KOPT-K1 (cell line): ENCODE results near the gene UBA7.

Experiments used
- H3K27ac ChIP-seq: fragments of 200-600 bp; sonication (generic); 2 replicates; pipeline ENCODE4 v1.5.1; 2016; ENCODE audit warnings: antibody characterized with exemption, mild to moderate bottlenecking, low read depth, low read length; ENCODE audit not compliant: poor library complexity, severe bottlenecking
- H3K36me3 ChIP-seq: fragments of 200-600 bp; sonication (generic); 2 replicates; pipeline ENCODE4 v1.5.1; 2017; ENCODE audit warnings: antibody characterized with exemption, mild to moderate bottlenecking, low read length, moderate library complexity; ENCODE audit not compliant: insufficient read depth
- H3K9me3 ChIP-seq: fragments of 200-600 bp; sonication (generic); 2 replicates; pipeline ENCODE4 v1.5.1; 2017; ENCODE audit warnings: antibody characterized with exemption, low read length, mild to moderate bottlenecking; ENCODE audit not compliant: insufficient read depth, poor library complexity, severe bottlenecking

Gene UBA7

GRCh38 chr3:49813497-49814174, at the start of gene UBA7:
TSS of gene UBA7 (minus strand) at chr3:49813953. CDS start at chr3:49813787, 166 bp downstream.
- Histone ChIP-seq H3K27ac (peak within 1 kb of the TSS; percentile 88), H3K9me3 (no peaks in the 10 kb centered on the region), H3K36me3 (peaks cover 38% of the 10 kb centered on the region; the same call in 1 of the 2 replicates)

DNA sequence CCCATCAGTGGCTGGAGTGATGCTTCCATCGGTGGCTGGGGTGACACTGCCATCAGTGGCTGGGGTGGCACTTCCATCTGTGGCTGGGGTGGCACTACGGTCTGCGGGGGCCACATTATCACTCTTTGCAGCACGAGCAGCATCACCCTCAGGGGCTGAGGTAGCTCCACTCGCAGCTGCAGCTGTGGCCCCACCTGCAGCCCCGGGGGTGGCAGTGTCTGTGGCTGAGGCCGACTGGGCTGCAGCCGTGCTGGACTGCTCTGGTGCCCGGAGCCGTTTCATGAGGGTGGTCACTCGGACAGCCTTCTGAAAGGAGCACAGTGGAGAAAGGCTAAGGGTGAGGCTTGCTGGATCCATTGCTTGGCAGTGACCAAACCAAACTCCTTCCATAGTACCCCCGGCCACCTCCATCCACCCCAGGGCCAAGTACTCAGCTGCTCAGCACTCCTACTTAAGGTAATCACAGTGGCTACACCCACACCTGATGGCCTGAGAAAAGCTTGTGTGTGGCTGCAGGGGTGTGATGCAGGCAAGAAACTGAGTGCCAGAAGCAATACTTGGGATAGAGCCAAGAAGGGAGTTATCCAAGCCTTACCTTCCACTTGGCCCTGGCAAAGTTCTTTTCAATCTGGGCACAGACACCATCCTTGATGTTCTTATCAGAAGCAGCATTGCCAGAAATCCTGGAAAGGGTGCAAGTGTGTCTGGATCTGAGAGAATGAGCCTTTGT, 46.0 kb upstream of the UBA7 start:
- Histone ChIP-seq H3K27ac (no peak overlapping the region), H3K9me3 (no peaks in the 10 kb centered on the region), H3K36me3 (no peaks in the 10 kb centered on the region)

DNA sequence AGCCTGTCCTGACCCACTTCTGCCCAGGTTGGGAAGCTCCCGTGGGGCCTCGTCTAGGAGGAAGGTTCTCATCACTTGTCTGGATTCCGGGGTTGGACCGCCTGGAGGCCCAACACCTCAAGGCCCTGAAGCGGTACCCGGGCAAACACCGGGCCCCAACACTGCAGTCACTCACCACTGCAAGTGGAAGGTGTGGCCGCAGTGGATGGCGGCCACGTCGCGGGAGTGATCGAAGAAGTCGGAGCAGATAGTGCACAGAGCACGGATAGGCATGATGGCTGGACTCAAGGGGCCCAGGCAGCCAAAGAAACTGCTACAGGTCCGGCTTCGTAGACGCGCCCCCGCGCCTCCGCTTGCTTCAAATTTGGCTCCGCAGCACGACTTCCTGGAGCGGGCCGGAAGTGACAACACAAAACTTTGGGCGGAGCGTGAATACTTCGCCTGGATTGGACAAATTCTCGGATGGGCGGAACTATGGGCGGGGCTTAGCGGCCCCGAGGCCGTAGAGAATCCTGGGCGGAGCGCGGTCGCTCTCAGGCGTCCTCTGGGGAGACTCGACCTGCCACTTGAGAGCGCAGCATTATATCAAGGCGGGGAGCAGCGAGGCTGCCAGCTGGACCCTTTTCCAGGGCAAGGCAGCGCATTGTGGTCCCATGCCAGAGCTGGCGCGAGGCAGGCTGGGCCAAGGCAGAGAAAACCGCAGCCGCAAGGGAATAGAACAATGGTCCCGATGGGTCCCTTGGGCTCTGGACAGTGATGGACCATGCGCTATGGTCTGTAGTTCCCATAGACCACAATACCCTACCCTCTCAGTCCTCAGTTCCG, 42.6 kb upstream of the UBA7 start, which contains the start of gene TRAIP:
Gene TRAIP (minus strand): TSS at position 384 of the 825 bp plus-strand sequence. CDS start 111 bp downstream, at position 273.
- Histone ChIP-seq H3K27ac (peak within 1 kb of the TSS; percentile 52), H3K9me3 (no peaks in the 10 kb centered on the region), H3K36me3 (peaks cover 9% of the 10 kb centered on the region; the same call in 1 of the 2 replicates)

GRCh38 chr3:49855662-49856061, 41.9 kb upstream of the UBA7 start:
- Histone ChIP-seq H3K36me3 (peaks cover 16% of the 10 kb centered on the region; the same call in 1 of the 2 replicates), H3K27ac (peak overlapping the region; percentile 52), H3K9me3 (no peaks in the 10 kb centered on the region)

DNA sequence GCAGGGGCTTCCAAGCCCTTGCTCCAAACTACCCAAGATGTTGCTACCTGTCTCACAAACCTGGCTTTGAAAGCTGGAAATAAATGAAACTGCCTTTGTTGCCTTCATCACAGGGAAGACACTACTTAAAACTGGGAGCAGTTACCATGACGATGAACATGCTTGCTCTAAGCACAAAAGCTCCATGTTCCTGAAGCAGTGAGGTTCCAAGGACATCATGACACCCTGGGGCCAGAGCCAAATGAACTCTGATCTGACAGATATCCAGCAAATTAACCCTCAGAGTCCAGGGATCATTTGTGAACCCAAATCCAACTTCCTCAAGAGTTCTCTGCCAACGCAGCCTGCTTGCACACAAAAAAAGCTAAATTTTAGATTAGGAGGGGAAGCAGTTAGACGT, 31.9 kb upstream of the UBA7 start:
- Histone ChIP-seq H3K36me3 (peaks cover 76% of the 10 kb centered on the region), H3K9me3 (no peaks in the 10 kb centered on the region), H3K27ac (no peak overlapping the region)

- Histone ChIP-seq H3K36me3 (peaks cover 86% of the 10 kb centered on the region), H3K9me3 (no peaks in the 10 kb centered on the region), H3K27ac (no peak overlapping the region)
These were observed 30.9 kb upstream of the UBA7 start for GRCh38 chr3:49844464-49845183.

GRCh38 chr3:49842843-49843517, 29.2 kb upstream of the UBA7 start:
- H3K9me3 ChIP-seq = no peaks in the 10 kb centered on the region
- H3K36me3 ChIP-seq = peaks cover 92% of the 10 kb centered on the region
- no peak overlapping the region for H3K27ac ChIP-seq

GRCh38 chr3:49841806-49842205, 28.1 kb upstream of the UBA7 start:
- Histone ChIP-seq H3K9me3 (no peaks in the 10 kb centered on the region), H3K36me3 (peaks cover 94% of the 10 kb centered on the region), H3K27ac (no peak overlapping the region)

DNA sequence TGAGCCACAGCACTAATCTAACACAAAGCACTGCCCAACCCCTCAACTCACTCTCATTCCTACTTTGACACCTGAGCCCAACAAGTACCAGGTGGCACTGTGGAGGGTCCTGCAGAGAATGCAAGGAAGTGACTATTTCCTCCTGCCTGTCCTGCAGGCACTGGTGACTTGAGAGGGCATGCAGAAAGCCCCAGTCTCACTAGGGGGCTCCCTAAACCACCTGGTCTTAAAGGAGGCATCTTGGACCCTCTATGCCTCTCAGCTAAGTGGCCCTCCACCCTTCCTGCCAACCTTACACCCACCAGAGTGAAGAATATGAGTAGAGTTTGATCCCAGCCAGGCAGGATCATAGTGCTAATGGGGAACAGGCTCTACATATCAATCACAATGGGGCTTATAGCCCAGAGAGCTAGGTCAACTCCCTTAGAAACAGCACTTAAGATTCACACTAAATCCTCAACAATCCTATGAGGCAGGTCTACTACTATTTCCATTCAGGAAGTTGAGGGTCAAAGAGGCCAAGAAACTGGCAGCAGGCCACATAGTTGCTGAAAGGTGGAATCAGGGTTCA, 27.5 kb upstream of the UBA7 start:
- Histone ChIP-seq H3K36me3 (peaks cover 95% of the 10 kb centered on the region), H3K9me3 (no peaks in the 10 kb centered on the region)

GRCh38 chr3:49840388-49840787, 26.6 kb upstream of the UBA7 start:
- Histone ChIP-seq H3K27ac (no peak overlapping the region), H3K9me3 (no peaks in the 10 kb centered on the region), H3K36me3 (peaks cover 92% of the 10 kb centered on the region)

More for the DNA sequence above, 27.5 kb upstream of the UBA7 start:
- no peak overlapping the region for H3K27ac ChIP-seq

GRCh38 chr3:49839193-49839809, 25.5 kb upstream of the UBA7 start:
- no peaks in the 10 kb centered on the region for H3K9me3 ChIP-seq
- peaks cover 92% of the 10 kb centered on the region for H3K36me3 ChIP-seq
- H3K27ac ChIP-seq = no peak overlapping the region

DNA sequence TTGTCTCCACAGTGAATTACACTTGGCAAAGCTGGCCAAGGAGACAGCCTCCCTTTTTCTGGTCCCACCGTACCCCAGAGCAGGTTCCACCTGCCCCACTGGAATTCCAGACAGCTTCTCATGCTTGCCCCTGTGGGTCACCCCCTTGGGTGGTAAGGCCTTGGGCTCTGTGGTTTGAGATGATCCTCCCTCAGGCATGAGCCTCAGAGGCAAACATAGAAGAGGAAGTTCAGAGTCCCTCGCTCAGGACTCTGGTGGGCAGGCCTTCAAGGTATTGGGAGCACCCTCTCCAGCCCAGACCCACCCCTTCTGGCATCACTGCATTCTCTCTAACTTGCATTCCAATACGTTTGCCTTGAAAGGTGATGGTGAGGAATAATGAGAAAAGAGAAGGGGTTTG, 17.6 kb upstream of the UBA7 start:
- Histone ChIP-seq H3K27ac (no peak overlapping the region), H3K36me3 (peaks cover 87% of the 10 kb centered on the region), H3K9me3 (no peaks in the 10 kb centered on the region)

DNA sequence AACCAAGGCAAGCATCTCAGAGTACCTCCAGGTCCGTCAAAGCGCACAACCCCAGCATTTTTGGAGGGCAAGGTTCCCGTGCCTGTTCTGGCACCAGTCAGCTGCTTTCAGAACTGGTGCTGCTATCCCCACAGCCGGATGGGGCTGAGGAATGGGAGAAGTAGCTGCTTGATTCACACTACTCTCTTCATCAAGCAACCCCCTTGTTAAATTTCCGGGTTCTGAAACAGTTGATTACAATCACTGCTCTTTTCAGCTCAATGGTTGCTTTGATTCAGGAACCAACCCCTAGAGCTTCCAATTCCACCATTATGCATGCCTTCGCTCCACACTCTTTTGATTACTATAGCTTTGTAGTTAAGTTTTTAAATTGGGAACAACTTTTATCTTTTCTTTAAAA, 12.3 kb upstream of the UBA7 start:
- H3K9me3 ChIP-seq = no peaks in the 10 kb centered on the region
- H3K36me3 ChIP-seq = peaks cover 42% of the 10 kb centered on the region
- no peak overlapping the region for H3K27ac ChIP-seq
